Tibial nerve (tissue), 4 donors: ENCODE measurements around the gene PIK3AP1.

ENCODE experiments used
- CTCF ChIP-seq, 5 experiments: fragments of 200-600 bp in 3 of 5; fragments of 450-650 bp in 2 of 5; sonication (generic) in 3 of 5; IDR thresholded peaks; one replicate each; pipeline ENCODE4 v1.5.1; 2016 to 2019; ENCODE audit warnings: antibody characterized with exemption in 5 of 5, mild to moderate bottlenecking in 3 of 5, moderate library complexity in 2 of 5
- EP300 ChIP-seq, 2 donors: sonication (generic); formaldehyde crosslinking; IDR thresholded peaks; one replicate each; pipeline ENCODE4 v1.6.1; 2017; ENCODE audit warnings: antibody characterized with exemption in 2 of 2, mild to moderate bottlenecking in 1 of 2

- TF ChIP-seq CTCF (IDR thresholded peaks at IDR 0.05), result no peak
- no peak for TF ChIP-seq EP300 (IDR thresholded peaks at IDR 0.05)
These were observed 98.1 kb downstream of the PIK3AP1 start for GRCh38 chr10:96622013-96622787.
